ENCODE measurements around the gene SLC17A7.
"Not testable (repeated sequence)": the region's sequence is repeated elsewhere in the genome, so short reads cannot be mapped to it uniquely, and the experiment has no call there.

Gene SLC17A7

DNA sequence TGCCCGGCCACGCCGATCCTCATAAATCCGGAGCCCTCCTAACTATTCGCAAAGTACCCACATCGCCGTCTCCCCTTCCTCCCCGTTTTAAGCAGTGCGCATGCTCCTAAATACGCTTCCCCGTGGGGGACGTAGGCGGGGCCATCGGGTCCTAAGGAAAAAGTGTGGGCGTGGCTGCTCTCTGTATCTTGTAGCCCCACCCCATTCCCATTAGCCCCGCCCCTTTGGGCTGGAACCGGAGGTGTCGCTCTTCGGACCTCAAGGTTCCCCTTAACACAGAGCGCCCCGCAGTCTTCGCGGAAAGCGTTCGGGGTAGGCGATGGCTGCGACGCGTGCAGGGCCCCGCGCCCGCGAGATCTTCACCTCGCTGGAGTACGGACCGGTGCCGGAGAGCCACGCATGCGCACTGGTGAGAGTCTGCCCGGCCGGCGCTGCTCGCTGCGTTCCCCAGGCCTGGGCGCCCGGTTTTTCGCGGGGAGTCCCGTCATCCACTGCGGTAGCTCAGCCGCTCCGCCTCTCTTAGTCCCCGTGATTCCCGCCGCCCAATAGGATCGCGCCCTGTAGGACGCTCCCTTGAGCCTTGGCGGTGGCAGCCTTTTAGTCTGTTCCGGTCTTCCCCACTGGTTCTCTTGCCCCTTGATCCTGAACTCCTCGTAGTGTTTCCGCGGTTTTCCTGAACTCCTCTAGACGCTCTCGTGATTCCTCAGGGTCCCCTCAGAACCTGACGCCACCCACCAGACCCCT is 11.9 kb upstream of the SLC17A7 start, which contains the start of gene ALDH16A1:
ALDH16A1 (plus strand) TSS at position 213 of the 744 bp plus-strand sequence; CDS start at position 320, 107 bp downstream.
- TF ChIP-seq EZH2 (IDR thresholded peaks at IDR 0.05) (no peak), POLR2AphosphoS5 (IDR thresholded peaks at IDR 0.05; ENCODE audit: borderline replicate concordance, low read depth, low read length) (peak; percentile 96), FOXP2 (optimal IDR thresholded peaks at IDR 0.05; ENCODE audit: control extremely low read depth, extremely low read length, insufficient read depth) (no peak)
- peak within 1 kb of the TSS; percentile 96 for H3K4me3 ChIP-seq
- peak within 1 kb of the TSS; percentile 99 for H3K9ac ChIP-seq (ENCODE audit: insufficient read length)
- peak; percentile 93 for DNase-seq (ENCODE audit: low read depth, low spot score)
- peak within 1 kb of the TSS; percentile 99 for H3K27ac ChIP-seq
- H3K9me3 ChIP-seq (ENCODE audit: low read depth, low read length), result no peaks in the 10 kb centered on the region
- H3K36me3 ChIP-seq (ENCODE audit: insufficient read depth, low read length), result peaks cover 17% of the 10 kb centered on the region

DNA sequence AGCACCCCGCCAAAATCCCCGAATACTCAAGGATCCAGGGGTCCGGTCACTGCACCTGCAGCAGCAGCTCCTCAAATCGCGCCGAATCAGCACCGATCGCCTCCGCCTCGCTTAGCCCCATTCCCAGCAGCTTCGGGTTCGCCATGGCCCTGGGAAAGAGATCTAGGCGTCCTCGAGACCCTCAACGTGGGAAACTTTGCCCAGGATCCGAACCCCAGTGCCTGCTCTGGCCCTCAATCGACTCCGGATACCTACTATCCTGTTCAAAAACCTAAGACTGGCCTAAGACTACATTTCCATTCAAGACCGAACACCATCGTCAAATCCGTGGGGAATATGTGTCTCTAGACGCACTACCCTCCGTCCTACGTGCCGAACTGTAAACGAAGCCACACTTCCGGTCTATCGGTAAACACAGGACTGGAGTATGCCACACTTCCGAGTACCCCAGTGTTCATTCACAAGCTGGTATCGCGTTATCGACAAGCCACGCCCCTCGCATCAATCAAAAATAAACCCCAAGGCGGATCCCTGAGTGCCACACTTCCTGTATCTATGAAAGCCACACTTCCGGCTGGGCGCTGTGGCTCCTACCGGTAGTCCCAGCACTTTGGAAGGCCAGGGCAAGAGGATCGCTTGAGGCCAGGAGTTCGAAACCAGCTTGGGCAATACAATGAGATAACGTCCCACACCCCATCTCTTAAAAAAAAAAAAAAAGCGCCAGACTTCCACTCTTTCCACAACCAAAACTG is 10.3 kb upstream of the SLC17A7 start, which contains the start of gene PIH1D1:
PIH1D1 (minus strand) TSS at position 385 of the 752 bp plus-strand sequence; CDS start at position 145, 240 bp downstream.
- H3K36me3 ChIP-seq (ENCODE audit: insufficient read depth, low read length), result peaks cover 24% of the 10 kb centered on the region
- H3K9ac ChIP-seq (ENCODE audit: insufficient read length), result peak within 1 kb of the TSS; percentile 99
- H3K27ac ChIP-seq, result peak within 1 kb of the TSS; percentile 99
- H3K9me3 ChIP-seq (ENCODE audit: low read depth, low read length), result no peaks in the 10 kb centered on the region
- peak; percentile 99 for DNase-seq (ENCODE audit: low read depth, low spot score)
- TF ChIP-seq EZH2 (IDR thresholded peaks at IDR 0.05) (no peak), POLR2AphosphoS5 (IDR thresholded peaks at IDR 0.05; ENCODE audit: borderline replicate concordance, low read depth, low read length) (peak; percentile 90), FOXP2 (optimal IDR thresholded peaks at IDR 0.05; ENCODE audit: control extremely low read depth, extremely low read length, insufficient read depth) (peak; percentile 100)
- peak within 1 kb of the TSS; percentile 96 for H3K4me3 ChIP-seq

DNA sequence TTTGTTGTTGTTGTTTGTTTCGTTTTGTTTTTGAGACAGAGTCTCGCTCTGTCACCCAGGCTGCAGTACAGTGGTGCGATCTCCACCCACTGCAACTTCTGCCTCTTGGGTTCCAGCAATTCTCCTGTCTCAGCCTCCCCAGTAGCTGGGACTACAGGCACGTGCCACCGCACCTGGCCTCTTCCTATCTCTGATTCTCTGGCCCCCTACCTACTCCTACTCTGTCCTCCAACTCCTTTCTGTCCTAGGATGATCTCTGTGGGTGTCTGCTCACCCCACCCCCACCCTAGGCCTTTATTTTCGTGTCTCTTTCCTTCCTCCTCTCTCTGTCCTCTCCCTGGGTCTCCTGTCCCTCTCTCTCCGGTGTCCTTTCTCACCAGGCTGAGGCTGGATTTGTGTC is 9.1 kb upstream of the SLC17A7 start:
- Histone ChIP-seq H3K4me3 (peak overlapping the region; percentile 96), H3K27ac (peak overlapping the region; percentile 26; the same call in 1 of the 2 replicates), H3K36me3 (ENCODE audit: insufficient read depth, low read length) (peaks cover 26% of the 10 kb centered on the region), H3K9ac (ENCODE audit: insufficient read length) (peak overlapping the region; percentile 95), H3K9me3 (ENCODE audit: low read depth, low read length) (no peaks in the 10 kb centered on the region)
- no peak for TF ChIP-seq POLR2AphosphoS5 (IDR thresholded peaks at IDR 0.05; ENCODE audit: borderline replicate concordance, low read depth, low read length)
- no peak for TF ChIP-seq FOXP2 (optimal IDR thresholded peaks at IDR 0.05; ENCODE audit: control extremely low read depth, extremely low read length, insufficient read depth)
- no peak for TF ChIP-seq EZH2 (IDR thresholded peaks at IDR 0.05)
- DNase-seq (ENCODE audit: low read depth, low spot score), result no peak

DNA sequence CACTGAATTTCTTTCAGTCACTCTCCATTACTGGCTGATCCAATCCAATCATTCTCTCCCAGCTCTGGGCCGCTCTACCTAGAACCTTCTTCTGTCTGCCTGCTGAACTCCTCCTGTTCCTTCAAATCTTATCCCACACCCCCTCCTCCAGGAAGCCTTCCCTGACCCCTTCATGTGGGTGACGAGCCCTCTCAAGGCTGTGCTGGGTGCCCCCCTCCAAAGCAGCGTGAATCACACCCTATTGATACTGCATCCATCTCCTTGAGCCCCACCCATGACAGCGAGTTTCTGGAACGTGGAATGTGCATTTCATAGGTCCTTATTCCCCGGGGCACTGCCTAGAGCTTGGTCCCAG is 7.1 kb upstream of the SLC17A7 start:
- Histone ChIP-seq H3K4me3 (no peak overlapping the region; the same call in 1 of the 2 replicates), H3K9me3 (ENCODE audit: low read depth, low read length) (no peaks in the 10 kb centered on the region), H3K27ac (peak overlapping the region; percentile 60), H3K36me3 (ENCODE audit: insufficient read depth, low read length) (peaks cover 26% of the 10 kb centered on the region), H3K9ac (ENCODE audit: insufficient read length) (no peak overlapping the region)
- TF ChIP-seq FOXP2 (optimal IDR thresholded peaks at IDR 0.05; ENCODE audit: control extremely low read depth, extremely low read length, insufficient read depth) (no peak), POLR2AphosphoS5 (IDR thresholded peaks at IDR 0.05; ENCODE audit: borderline replicate concordance, low read depth, low read length) (no peak)
- no peak for DNase-seq (ENCODE audit: low read depth, low spot score)

DNA sequence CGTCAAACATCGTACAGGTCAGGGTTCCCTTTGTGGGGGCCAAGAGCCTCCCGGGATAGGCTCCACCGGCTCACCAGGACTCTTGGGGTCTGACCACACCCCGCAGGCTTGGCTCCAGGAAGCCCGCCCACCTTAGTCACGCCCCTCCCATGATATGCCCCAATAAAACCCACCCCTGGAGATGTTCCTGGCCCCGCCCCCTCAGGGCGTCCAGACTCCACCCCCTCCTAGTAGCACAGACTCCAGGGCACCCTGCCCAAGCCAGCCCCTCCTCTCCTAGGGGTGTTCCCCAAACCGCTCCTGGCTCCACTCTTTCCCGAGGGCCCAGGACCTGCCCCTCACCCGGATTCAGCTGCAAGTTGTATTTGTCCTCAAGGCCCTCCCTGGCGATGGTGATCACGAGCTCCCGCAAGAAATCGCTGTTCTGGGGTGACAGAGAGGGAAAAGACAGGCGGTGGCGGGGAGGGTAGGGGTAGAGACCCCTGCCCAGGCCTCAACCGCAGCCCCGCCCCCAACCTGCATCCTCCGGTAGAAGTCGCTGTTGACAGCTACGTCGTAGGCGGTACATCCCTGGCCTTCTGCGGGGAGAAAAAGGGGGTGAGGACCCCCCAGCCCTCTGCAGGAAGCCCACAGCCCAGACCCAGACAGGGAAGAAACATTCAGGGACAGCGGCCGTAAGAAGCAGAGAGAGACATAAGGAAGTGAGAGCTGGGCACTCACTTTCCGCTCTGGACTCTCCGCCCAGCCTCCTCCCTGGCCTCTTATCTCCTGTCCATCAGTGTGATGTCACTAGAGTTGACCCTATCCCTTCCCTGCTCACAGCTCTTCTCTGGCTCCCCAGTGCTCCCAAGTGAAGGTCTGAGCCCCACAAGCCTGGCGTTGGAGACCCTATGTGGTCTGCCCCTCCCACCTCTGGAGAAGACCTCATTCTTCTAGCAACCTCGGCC is 6.4 kb upstream of the SLC17A7 start:
- peak; percentile 70 for DNase-seq (ENCODE audit: low read depth, low spot score)
- TF ChIP-seq EZH2 (IDR thresholded peaks at IDR 0.05) (no peak), POLR2AphosphoS5 (IDR thresholded peaks at IDR 0.05; ENCODE audit: borderline replicate concordance, low read depth, low read length) (peak; percentile 53)
- no peaks in the 10 kb centered on the region for H3K9me3 ChIP-seq (ENCODE audit: low read depth, low read length)
- peak overlapping the region; percentile 60 for H3K27ac ChIP-seq
- peaks cover 26% of the 10 kb centered on the region for H3K36me3 ChIP-seq (ENCODE audit: insufficient read depth, low read length)
- H3K4me3 ChIP-seq, result peak overlapping the region; percentile 72
- H3K9ac ChIP-seq (ENCODE audit: insufficient read length), result no peak overlapping the region

DNA sequence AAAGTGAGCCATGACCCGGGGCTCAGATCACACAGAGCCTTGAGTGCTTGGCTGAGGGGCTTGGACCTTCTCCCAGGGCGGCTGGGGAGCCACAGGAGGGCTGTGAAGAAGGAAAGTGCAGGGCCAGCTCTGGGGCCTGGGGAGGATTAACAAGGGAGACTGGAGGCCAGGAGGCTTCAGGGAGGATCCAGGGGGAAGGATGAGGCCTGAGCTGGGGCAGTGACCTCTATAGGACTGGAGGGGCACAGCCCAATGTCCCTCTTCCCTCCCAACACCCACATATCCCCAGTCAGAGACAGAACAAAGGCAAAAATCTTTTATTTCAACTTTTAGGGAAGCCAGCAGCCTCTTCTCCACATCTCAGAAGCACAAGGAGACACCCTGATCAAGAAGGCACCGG is 4.7 kb upstream of the SLC17A7 start:
- H3K9ac ChIP-seq (ENCODE audit: insufficient read length), result no peak overlapping the region
- TF ChIP-seq FOXP2 (optimal IDR thresholded peaks at IDR 0.05; ENCODE audit: control extremely low read depth, extremely low read length, insufficient read depth) (no peak), POLR2AphosphoS5 (IDR thresholded peaks at IDR 0.05; ENCODE audit: borderline replicate concordance, low read depth, low read length) (no peak), EZH2 (IDR thresholded peaks at IDR 0.05) (no peak)
- peak overlapping the region; percentile 42; the same call in 1 of the 2 replicates for H3K27ac ChIP-seq
- H3K36me3 ChIP-seq (ENCODE audit: insufficient read depth, low read length), result peaks cover 26% of the 10 kb centered on the region
- H3K4me3 ChIP-seq, result no peak overlapping the region
- no peaks in the 10 kb centered on the region for H3K9me3 ChIP-seq (ENCODE audit: low read depth, low read length)
- no peak for DNase-seq (ENCODE audit: low read depth, low spot score)

DNA sequence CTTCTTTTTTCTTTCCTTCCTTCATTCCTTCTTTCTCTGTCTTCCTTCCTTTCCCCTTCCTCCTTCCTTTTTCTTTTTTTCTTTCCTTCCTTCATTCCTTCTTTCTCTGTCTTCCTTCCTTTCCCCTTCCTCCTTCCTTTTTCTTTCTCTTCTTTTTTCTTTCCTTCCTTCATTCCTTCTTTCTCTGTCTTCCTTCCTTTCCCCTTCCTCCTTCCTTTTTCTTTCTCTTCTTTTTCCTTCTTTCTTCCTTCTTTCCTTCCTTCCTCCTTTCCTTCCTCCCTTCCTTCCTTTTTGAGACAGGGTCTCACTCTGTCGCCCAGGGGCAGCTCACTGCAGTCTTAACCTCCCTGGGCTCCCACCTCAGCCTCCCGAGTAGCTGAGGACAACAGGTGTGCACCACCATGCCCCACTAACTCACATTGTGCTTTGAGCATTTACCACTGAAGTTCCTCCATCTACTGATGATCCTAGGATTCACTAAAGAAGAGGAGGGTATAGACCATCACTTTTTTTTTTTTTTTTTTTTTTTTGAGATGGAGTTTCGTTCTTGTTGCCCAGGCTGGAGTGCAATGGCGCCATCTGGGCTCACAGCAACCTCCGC is 2.9 kb upstream of the SLC17A7 start:
- not testable (repeated sequence) for DNase-seq (ENCODE audit: low read depth, low spot score); H3K9ac ChIP-seq (ENCODE audit: insufficient read length); H3K9me3 ChIP-seq (ENCODE audit: low read depth, low read length)
- H3K36me3 ChIP-seq (ENCODE audit: insufficient read depth, low read length), result peaks cover 15% of the 10 kb centered on the region
- H3K27ac ChIP-seq, result 0 out of 2 replicates have a peak overlapping the region, but pooled peaks have one; percentile 71
- H3K4me3 ChIP-seq, result peak overlapping the region; percentile 99

All from SK-N-MC (cell line).